DOHH2 (cell line): Measurements from ENCODE around the gene SPON1.

Experiments
- H3F3A ChIP-seq: fragments of 200-600 bp; sonication (generic), shearing (Covaris generic); 2 replicates; pipeline ENCODE4 v1.6.0; 2016; ENCODE audit warnings: antibody characterized with exemption, mild to moderate bottlenecking; ENCODE audit not compliant: control insufficient read depth, insufficient read depth
- H3K27ac ChIP-seq: fragments of 200-600 bp; sonication (generic); 2 replicates; pipeline ENCODE4 v1.5.1; 2014; ENCODE audit warnings: low read depth, mild to moderate bottlenecking, low read length, moderate library complexity
- H3K27me3 ChIP-seq: fragments of 200-600 bp; sonication (generic); 2 replicates; pipeline ENCODE4 v1.6.1; 2014; ENCODE audit warnings: mild to moderate bottlenecking, low read length, mixed read lengths; ENCODE audit not compliant: control insufficient read depth
- H3K36me3 ChIP-seq: fragments of 200-600 bp; sonication (generic); 2 replicates; pipeline ENCODE4 v1.6.1; 2014; ENCODE audit warnings: mild to moderate bottlenecking, low read length, moderate library complexity, mixed read lengths; ENCODE audit not compliant: control insufficient read depth
- H3K4me1 ChIP-seq: fragments of 200-600 bp; sonication (generic); 2 replicates; pipeline ENCODE4 v1.6.1; 2014; ENCODE audit warnings: mild to moderate bottlenecking, low read length, mixed read lengths; ENCODE audit not compliant: control insufficient read depth
- H3K4me2 ChIP-seq: fragments of 200-600 bp; sonication (generic); 2 replicates; pipeline ENCODE4 v1.6.0; 2014; ENCODE audit warnings: mild to moderate bottlenecking, low read length, moderate library complexity
- H3K4me3 ChIP-seq: fragments of 200-600 bp; sonication (generic); 2 replicates; pipeline ENCODE4 v1.5.1; 2014; ENCODE audit warnings: mild to moderate bottlenecking, low read length, mixed read lengths
- H3K79me2 ChIP-seq: fragments of 200-600 bp; sonication (generic); 2 replicates; pipeline ENCODE4 v1.6.1; 2014; ENCODE audit warnings: mild to moderate bottlenecking, low read length, mixed read lengths; ENCODE audit not compliant: control insufficient read depth
- H3K9me2 ChIP-seq: fragments of 200-600 bp; sonication (generic); replicated peaks from 2 replicates; pipeline ENCODE4 v1.6.1; 2014; ENCODE audit warnings: mild to moderate bottlenecking, low read length, mixed read lengths; ENCODE audit not compliant: control insufficient read depth
- H3K9me3 ChIP-seq: fragments of 200-600 bp; sonication (generic); 2 replicates; pipeline ENCODE4 v1.6.1; 2014; ENCODE audit warnings: antibody characterized with exemption, low read length, mixed read lengths; ENCODE audit not compliant: control insufficient read depth, insufficient read depth
- H4K20me1 ChIP-seq: fragments of 200-600 bp; sonication (generic); 2 replicates; pipeline ENCODE4 v1.6.0; 2014; ENCODE audit warnings: low read depth, mild to moderate bottlenecking, antibody characterized with exemption, low read length, moderate library complexity; ENCODE audit not compliant: control insufficient read depth, insufficient read depth
- CTCF ChIP-seq: fragments of 200-600 bp; sonication (generic); IDR thresholded peaks from one replicate; pipeline ENCODE4 v1.5.1; 2014; ENCODE audit warnings: antibody characterized with exemption, mild to moderate bottlenecking, low read depth, low read length; ENCODE audit not compliant: poor library complexity, severe bottlenecking
- EZH2phosphoT487 ChIP-seq: fragments of 200-600 bp; sonication (generic); IDR thresholded peaks from 2 replicates; pipeline ENCODE4 v1.6.1; 2017; ENCODE audit warnings: borderline replicate concordance, mild to moderate bottlenecking, antibody characterized with exemption, low read length, moderate library complexity, mixed read lengths

Gene SPON1

GRCh38 chr11:14312736-14313438 lies 350.4 kb downstream of the SPON1 start:
- Histone ChIP-seq H3K36me3 (peaks cover 3% of the 10 kb centered on the region; the same call in 1 of the 2 replicates), H3K27me3 (no peaks in the 10 kb centered on the region), H3K4me3 (peak overlapping the region; percentile 41), H3K9me2 (no peaks in the 10 kb centered on the region), H3K27ac (peak overlapping the region; percentile 93), H3K4me2 (peak overlapping the region; percentile 91), H3F3A (peaks cover 51% of the 10 kb centered on the region), H3K4me1 (peaks cover 100% of the 10 kb centered on the region), H3K9me3 (no peaks in the 10 kb centered on the region), H4K20me1 (no peaks in the 10 kb centered on the region), H3K79me2 (peaks cover 99% of the 10 kb centered on the region)
- no peak for TF ChIP-seq CTCF
- TF ChIP-seq EZH2phosphoT487: no peak

GRCh38 chr11:14314127-14314526 lies 351.6 kb downstream of the SPON1 start:
- peaks cover 100% of the 10 kb centered on the region for H3K4me1 ChIP-seq

GRCh38 chr11:14315130-14315529 lies 352.6 kb downstream of the SPON1 start:
- Histone ChIP-seq H3K4me3 (peak overlapping the region; percentile 41), H4K20me1 (no peaks in the 10 kb centered on the region), H3K9me2 (no peaks in the 10 kb centered on the region), H3K27me3 (no peaks in the 10 kb centered on the region), H3K27ac (peak overlapping the region; percentile 93), H3K4me1 (peaks cover 100% of the 10 kb centered on the region), H3K9me3 (no peaks in the 10 kb centered on the region), H3F3A (peaks cover 56% of the 10 kb centered on the region), H3K4me2 (peak overlapping the region; percentile 91), H3K36me3 (no peaks in the 10 kb centered on the region; the same call in 1 of the 2 replicates), H3K79me2 (peaks cover 99% of the 10 kb centered on the region)
- TF ChIP-seq CTCF (no peak), EZH2phosphoT487 (no peak)

More at GRCh38 chr11:14314127-14314526, 351.6 kb downstream of the SPON1 start:
- TF ChIP-seq CTCF (no peak), EZH2phosphoT487 (no peak)
- Histone ChIP-seq H3K27me3 (no peaks in the 10 kb centered on the region), H3F3A (peaks cover 61% of the 10 kb centered on the region), H3K36me3 (peaks cover 3% of the 10 kb centered on the region; the same call in 1 of the 2 replicates), H3K27ac (peak overlapping the region; percentile 93), H3K4me2 (peak overlapping the region; percentile 91), H3K9me3 (no peaks in the 10 kb centered on the region), H4K20me1 (no peaks in the 10 kb centered on the region), H3K79me2 (peaks cover 99% of the 10 kb centered on the region), H3K9me2 (no peaks in the 10 kb centered on the region), H3K4me3 (peak overlapping the region; percentile 41)
